ENCODE data around the gene CPNE8. TPM values are rescaled to one million over a fixed set of nuclear protein-coding genes. Genes with fewer than 3 reads are reported as not detected.

The CPNE8 gene
- total RNA-seq, 3 donors from 2014 or later, result 23.4 to 31.5 (median 24.7) TPM

DNA sequence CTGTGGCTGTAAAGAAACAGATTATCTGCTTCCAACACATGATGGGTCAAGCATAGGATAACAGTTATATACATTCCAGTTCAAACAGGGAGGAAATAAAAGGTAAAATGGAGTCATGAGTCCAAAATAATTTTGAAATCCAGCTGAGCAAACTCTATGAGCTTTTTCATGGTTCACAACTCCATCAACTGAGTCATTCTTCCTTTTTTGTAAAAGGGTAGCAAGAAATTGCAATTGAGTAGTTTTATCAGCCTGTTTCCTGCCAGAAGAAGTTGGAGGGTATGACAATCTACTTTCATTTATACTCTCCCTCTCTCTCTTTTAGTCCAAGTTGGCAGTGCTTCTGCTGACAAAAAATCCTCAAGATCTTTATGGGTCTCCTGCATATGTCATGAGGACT lies 95.6 kb downstream of the CPNE8 start:
- Histone ChIP-seq H3K4me3 (no peak overlapping the region), H3K36me3 (ENCODE audit: low read depth) (no peaks in the 10 kb centered on the region), H3K4me1 (ENCODE audit: low read depth) (no peaks in the 10 kb centered on the region), H3K9me3 (no peaks in the 10 kb centered on the region)
- intact Hi-C loops (cut with DNase I, micrococcal nuclease), result no loop called here
- ATAC-seq (no peak), DNase-seq (no peak)
- TF ChIP-seq, protein P1, sequence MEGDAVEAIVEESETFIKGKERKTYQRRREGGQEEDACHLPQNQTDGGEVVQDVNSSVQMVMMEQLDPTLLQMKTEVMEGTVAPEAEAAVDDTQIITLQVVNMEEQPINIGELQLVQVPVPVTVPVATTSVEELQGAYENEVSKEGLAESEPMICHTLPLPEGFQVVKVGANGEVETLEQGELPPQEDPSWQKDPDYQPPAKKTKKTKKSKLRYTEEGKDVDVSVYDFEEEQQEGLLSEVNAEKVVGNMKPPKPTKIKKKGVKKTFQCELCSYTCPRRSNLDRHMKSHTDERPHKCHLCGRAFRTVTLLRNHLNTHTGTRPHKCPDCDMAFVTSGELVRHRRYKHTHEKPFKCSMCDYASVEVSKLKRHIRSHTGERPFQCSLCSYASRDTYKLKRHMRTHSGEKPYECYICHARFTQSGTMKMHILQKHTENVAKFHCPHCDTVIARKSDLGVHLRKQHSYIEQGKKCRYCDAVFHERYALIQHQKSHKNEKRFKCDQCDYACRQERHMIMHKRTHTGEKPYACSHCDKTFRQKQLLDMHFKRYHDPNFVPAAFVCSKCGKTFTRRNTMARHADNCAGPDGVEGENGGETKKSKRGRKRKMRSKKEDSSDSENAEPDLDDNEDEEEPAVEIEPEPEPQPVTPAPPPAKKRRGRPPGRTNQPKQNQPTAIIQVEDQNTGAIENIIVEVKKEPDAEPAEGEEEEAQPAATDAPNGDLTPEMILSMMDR (IDR thresholded peaks at IDR 0.05), result no peak

DNA sequence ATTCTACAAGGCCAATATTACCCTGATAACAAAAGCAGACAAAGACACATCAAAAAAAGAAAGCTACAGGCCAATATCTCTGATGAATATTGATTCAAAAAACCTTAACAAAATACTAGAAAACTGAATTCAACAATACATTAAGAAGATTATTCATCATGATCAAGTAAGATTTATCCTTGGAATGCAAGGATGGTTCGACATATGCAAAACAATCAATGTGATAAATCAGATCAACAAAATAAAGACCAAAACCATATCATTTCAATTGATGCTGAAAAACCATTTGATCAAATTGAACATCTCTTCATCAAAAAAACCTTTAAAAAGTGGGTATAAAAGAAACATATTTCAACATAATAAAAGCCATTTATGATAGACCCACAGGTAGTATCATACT lies 117.3 kb downstream of the CPNE8 start:
- intact Hi-C loops (cut with DNase I, micrococcal nuclease), result no loop called here
- Histone ChIP-seq H3K36me3 (ENCODE audit: low read depth) (no peaks in the 10 kb centered on the region), H3K4me1 (ENCODE audit: low read depth) (no peaks in the 10 kb centered on the region), H3K4me3 (no peak overlapping the region), H3K9me3 (peaks cover 17% of the 10 kb centered on the region)
- TF ChIP-seq, protein P1 (IDR thresholded peaks at IDR 0.05), result no peak
- DNase-seq, result no peak
- ATAC-seq, result no peak

DNA sequence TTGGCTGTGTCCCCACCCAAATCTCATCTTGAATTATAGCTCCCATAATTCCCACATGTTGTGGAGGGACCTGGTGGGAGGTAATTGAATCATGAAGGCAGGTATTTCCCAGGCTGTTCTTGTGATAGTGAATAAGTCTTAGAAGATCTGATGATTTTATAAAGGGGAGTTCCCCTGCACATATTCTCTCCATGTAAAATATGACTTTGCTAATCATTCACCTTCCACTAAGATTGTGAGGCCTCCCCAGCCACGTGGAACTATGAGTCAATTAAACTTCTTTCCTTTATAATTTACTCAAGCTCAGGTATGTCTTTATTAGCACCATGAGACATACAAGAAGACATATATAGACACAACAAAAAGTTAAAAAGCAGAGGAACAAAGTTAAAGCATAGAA lies 120.0 kb downstream of the CPNE8 start:
- DNase-seq (no peak), ATAC-seq (peak; percentile 31)
- intact Hi-C loops (cut with DNase I, micrococcal nuclease), result no loop called here
- H3K9me3 ChIP-seq, result peaks cover 16% of the 10 kb centered on the region
- H3K4me3 ChIP-seq, result no peak overlapping the region
- TF ChIP-seq, protein P1 (IDR thresholded peaks at IDR 0.05), result no peak
- no peaks in the 10 kb centered on the region for H3K4me1 ChIP-seq (ENCODE audit: low read depth)
- H3K36me3 ChIP-seq (ENCODE audit: low read depth), result no peaks in the 10 kb centered on the region

DNA sequence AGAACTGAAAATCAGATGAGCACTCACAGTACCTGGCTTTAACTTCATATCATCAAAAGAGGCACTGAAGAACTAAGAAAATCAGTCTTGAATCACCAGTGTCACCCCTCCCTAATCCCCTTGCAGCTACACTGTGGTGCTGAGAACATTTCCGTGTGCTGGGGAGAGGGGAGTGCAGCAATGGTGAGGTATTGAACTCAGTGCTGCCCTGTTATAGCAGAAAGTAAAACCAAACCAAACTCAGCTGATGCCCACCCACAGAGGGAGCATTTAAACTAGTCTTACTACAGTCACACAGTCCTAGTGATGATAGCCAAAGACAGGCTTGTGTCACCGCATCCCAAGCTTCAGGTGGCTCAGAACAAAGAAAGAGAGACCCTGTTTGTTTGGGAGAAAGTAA lies 122.1 kb downstream of the CPNE8 start:
- TF ChIP-seq, protein P1 (IDR thresholded peaks at IDR 0.05), result no peak
- ATAC-seq, result no peak
- DNase-seq, result no peak
- no peaks in the 10 kb centered on the region for H3K4me1 ChIP-seq (ENCODE audit: low read depth)
- peaks cover 5% of the 10 kb centered on the region for H3K9me3 ChIP-seq
- intact Hi-C loops (cut with DNase I, micrococcal nuclease), result no loop called here
- no peak overlapping the region for H3K4me3 ChIP-seq
- no peaks in the 10 kb centered on the region for H3K36me3 ChIP-seq (ENCODE audit: low read depth)

DNA sequence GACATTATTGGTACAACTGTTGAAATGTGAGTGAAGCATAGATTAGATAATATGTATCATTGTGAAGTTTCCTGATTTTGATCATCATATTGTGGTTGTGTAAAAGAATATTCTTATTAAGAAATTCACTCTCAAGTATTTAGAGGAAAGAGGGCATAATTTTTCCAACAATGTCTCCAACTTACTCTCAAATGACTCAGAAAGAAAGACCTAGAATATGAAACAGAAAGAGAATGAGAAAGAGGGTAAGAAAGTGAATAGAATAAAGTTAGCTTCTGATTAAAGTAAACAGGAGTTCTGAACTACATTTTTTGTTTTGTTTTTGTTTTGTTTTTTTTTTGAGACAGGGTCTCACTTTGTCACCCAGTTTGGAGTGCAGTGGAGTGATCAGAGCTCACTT lies 123.0 kb downstream of the CPNE8 start:
- ATAC-seq (no peak), DNase-seq (no peak)
- H3K4me3 ChIP-seq, result no peak overlapping the region
- no peaks in the 10 kb centered on the region for H3K36me3 ChIP-seq (ENCODE audit: low read depth)
- no peaks in the 10 kb centered on the region for H3K4me1 ChIP-seq (ENCODE audit: low read depth)
- TF ChIP-seq, protein P1 (IDR thresholded peaks at IDR 0.05), result no peak
- H3K9me3 ChIP-seq, result no peaks in the 10 kb centered on the region
- intact Hi-C loops (cut with DNase I, micrococcal nuclease), result no loop called here

DNA sequence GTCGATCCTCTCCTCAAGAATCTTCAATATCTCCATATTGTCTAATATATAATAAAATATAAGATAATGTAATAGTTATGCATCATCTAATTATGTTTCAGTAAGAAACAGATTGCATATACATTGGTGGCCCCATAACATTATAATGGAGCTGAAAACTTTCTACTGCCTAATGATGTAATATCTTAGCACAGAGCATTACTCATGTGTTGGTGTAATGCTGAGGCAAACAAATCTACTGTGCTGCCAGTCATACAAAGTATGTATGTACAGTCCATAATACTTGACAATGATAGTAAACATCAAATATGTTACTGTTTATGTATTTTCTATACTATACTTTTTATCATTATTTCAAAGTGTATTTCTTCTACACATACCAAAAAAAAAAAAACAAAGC lies 128.7 kb downstream of the CPNE8 start:
- Histone ChIP-seq H3K36me3 (ENCODE audit: low read depth) (no peaks in the 10 kb centered on the region), H3K4me1 (ENCODE audit: low read depth) (no peaks in the 10 kb centered on the region), H3K4me3 (no peak overlapping the region), H3K9me3 (no peaks in the 10 kb centered on the region)
- DNase-seq, result no peak
- ATAC-seq, result no peak
- TF ChIP-seq, protein P1 (IDR thresholded peaks at IDR 0.05), result no peak
- intact Hi-C loops (cut with DNase I, micrococcal nuclease), result no loop called here

Measured in mucosa of descending colon (tissue), 3 donors.